ENCODE measurements around the gene MIA3. TPM values are rescaled to one million over a fixed set of nuclear protein-coding genes. Genes with fewer than 3 reads are reported as not detected.

Gene MIA3
- total and polyA plus RNA-seq, 2 of the 4 experiments (the other 2 are of a cell fraction): 35.0 to 45.4 TPM

GRCh38 chr1:222594789-222595188 is 23.1 kb upstream of the MIA3 start:
- peaks cover 2% of the 10 kb centered on the region; the same call in 1 of the 2 replicates for H3K4me1 ChIP-seq (ENCODE audit: control insufficient read depth, insufficient read depth, low read length)
- H4K8ac ChIP-seq (ENCODE audit: low read depth in 2 of 2, low read length in 2 of 2): no peak overlapping the region
- H3K9me3 ChIP-seq (ENCODE audit: control insufficient read depth, insufficient read depth, low read length): no peaks in the 10 kb centered on the region
- WGBS, 2 experiments (ENCODE audit: extremely low coverage in 2 of 2, insufficient read length in 1 of 2): no CpG with 5 or more reads among the region's 3 CpGs
- no peak overlapping the region for H2BK15ac ChIP-seq (ENCODE audit: low read depth, low read length)
- TF ChIP-seq NFE2L2 (IDR thresholded peaks at IDR 0.05; ENCODE audit: low read depth, low read length): no peak
- TF ChIP-seq POLR2A (IDR thresholded peaks at IDR 0.05; ENCODE audit: low read depth, low read length): no peak
- TF ChIP-seq MAZ (IDR thresholded peaks at IDR 0.05; ENCODE audit: borderline replicate concordance, low read depth, low read length): no peak
- TF ChIP-seq CHD1 (IDR thresholded peaks at IDR 0.05; ENCODE audit: low read depth, low read length): no peak
- TF ChIP-seq FOS (IDR thresholded peaks at IDR 0.05; ENCODE audit: low read depth, low read length): no peak
- TF ChIP-seq MXI1 (IDR thresholded peaks at IDR 0.05; ENCODE audit: borderline replicate concordance, low read depth, low read length): no peak
- no peak for TF ChIP-seq RAD21 (IDR thresholded peaks at IDR 0.05; ENCODE audit: low read length)
- TF ChIP-seq, protein P1, sequence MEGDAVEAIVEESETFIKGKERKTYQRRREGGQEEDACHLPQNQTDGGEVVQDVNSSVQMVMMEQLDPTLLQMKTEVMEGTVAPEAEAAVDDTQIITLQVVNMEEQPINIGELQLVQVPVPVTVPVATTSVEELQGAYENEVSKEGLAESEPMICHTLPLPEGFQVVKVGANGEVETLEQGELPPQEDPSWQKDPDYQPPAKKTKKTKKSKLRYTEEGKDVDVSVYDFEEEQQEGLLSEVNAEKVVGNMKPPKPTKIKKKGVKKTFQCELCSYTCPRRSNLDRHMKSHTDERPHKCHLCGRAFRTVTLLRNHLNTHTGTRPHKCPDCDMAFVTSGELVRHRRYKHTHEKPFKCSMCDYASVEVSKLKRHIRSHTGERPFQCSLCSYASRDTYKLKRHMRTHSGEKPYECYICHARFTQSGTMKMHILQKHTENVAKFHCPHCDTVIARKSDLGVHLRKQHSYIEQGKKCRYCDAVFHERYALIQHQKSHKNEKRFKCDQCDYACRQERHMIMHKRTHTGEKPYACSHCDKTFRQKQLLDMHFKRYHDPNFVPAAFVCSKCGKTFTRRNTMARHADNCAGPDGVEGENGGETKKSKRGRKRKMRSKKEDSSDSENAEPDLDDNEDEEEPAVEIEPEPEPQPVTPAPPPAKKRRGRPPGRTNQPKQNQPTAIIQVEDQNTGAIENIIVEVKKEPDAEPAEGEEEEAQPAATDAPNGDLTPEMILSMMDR (conservative IDR thresholded peaks at IDR 0.05; ENCODE audit: low read depth, low read length): no peak
- no peak for TF ChIP-seq MAFK (IDR thresholded peaks at IDR 0.05; ENCODE audit: low read depth, low read length)
- no peak for TF ChIP-seq RCOR1 (IDR thresholded peaks at IDR 0.05; ENCODE audit: insufficient replicate concordance, low read length)
- TF ChIP-seq CEBPB (IDR thresholded peaks at IDR 0.05; ENCODE audit: low read depth, low read length): no peak
- no peak for TF ChIP-seq BHLHE40 (IDR thresholded peaks at IDR 0.05; ENCODE audit: low read depth, low read length)
- no peak for TF ChIP-seq USF2 (IDR thresholded peaks at IDR 0.05; ENCODE audit: low read depth, low read length)
- TF ChIP-seq RFX5 (IDR thresholded peaks at IDR 0.05; ENCODE audit: low read depth, low read length): no peak
- TF ChIP-seq, protein P2, sequence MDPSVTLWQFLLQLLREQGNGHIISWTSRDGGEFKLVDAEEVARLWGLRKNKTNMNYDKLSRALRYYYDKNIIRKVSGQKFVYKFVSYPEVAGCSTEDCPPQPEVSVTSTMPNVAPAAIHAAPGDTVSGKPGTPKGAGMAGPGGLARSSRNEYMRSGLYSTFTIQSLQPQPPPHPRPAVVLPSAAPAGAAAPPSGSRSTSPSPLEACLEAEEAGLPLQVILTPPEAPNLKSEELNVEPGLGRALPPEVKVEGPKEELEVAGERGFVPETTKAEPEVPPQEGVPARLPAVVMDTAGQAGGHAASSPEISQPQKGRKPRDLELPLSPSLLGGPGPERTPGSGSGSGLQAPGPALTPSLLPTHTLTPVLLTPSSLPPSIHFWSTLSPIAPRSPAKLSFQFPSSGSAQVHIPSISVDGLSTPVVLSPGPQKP (IDR thresholded peaks at IDR 0.05; ENCODE audit: borderline replicate concordance, low read depth, low read length): no peak
- TF ChIP-seq SMC3 (IDR thresholded peaks at IDR 0.05; ENCODE audit: low read depth, low read length): no peak
- in situ Hi-C loops (cut with MboI; ENCODE audit: low sequenced_read_pairs) (no loop called here), dilution Hi-C loops (cut with HindIII; ENCODE audit: low sequenced_read_pairs, unreplicated experiment) (no loop called here), intact Hi-C loops (cut with micrococcal nuclease) (no loop called here)
- H3K79me1 ChIP-seq (ENCODE audit: low read depth in 1 of 2, low read length in 2 of 2): peaks cover 0 to 6% of the 10 kb centered on the region in 2 experiments; a peak in 2 of 4 replicates
- H3K18ac ChIP-seq (ENCODE audit: low read depth, low read length): no peak overlapping the region
- DNase-seq (no peak), ATAC-seq (ENCODE audit: low read depth) (no peak)
- ChIA-PET CTCF (no interaction called here), POLR2A (ENCODE audit: unreplicated experiment) (no interaction called here)
- H4K91ac ChIP-seq (ENCODE audit: insufficient read depth, low read depth, low read length): no peak overlapping the region
- no peak overlapping the region for H3K4me2 ChIP-seq (ENCODE audit: low read depth, low read length)
- H3K9me1 ChIP-seq (ENCODE audit: insufficient read depth, low read length): no peaks in the 10 kb centered on the region
- no peak overlapping the region for H2BK5ac ChIP-seq (ENCODE audit: low read depth, low read length, poor library complexity, severe bottlenecking)
- H3K36me3 ChIP-seq (ENCODE audit: control insufficient read depth, insufficient read depth, low read length): no peaks in the 10 kb centered on the region
- H3K14ac ChIP-seq (replicated peaks; ENCODE audit: low read depth, low read length): no peak overlapping the region
- H3K4me3 ChIP-seq (ENCODE audit: insufficient read depth, low read depth, low read length): no peak overlapping the region
- no TSS peak for BruUV-seq (replicated peaks)
- no peaks in the 10 kb centered on the region for H4K20me1 ChIP-seq (ENCODE audit: insufficient read depth, low read length)
- no peak overlapping the region for H2AK9ac ChIP-seq (replicated peaks; ENCODE audit: low read depth, low read length, poor library complexity)
- H2BK120ac ChIP-seq (ENCODE audit: low read depth, low read length): no peak overlapping the region
- no peak overlapping the region for H2AFZ ChIP-seq (replicated peaks; ENCODE audit: low read length, poor library complexity)
- H3K56ac ChIP-seq (ENCODE audit: extremely low read depth, insufficient read depth, low read length): no peak overlapping the region
- no peak overlapping the region for H3K23ac ChIP-seq (ENCODE audit: low read depth, low read length)
- H3K9ac ChIP-seq (ENCODE audit: low read depth, low read length): no peak overlapping the region
- no peak overlapping the region for H2AK5ac ChIP-seq (ENCODE audit: low read depth, low read length)
- H2BK20ac ChIP-seq (ENCODE audit: low read depth, low read length): no peak overlapping the region
- no peak overlapping the region for H4K5ac ChIP-seq (ENCODE audit: low read depth, low read length)
- no peak overlapping the region for H3K27ac ChIP-seq (ENCODE audit: insufficient read depth, low read length)
- H3K4ac ChIP-seq (ENCODE audit: low read depth, low read length): no peak overlapping the region
- H3K27me3 ChIP-seq (ENCODE audit: control insufficient read depth, insufficient read depth, low read length): no peaks in the 10 kb centered on the region
